Bronchial epithelial cell (primary cell): ENCODE data around the gene ANKRD6. TPM values are rescaled to one million over a fixed set of nuclear protein-coding genes. Genes with fewer than 3 reads are reported as not detected.
A peak's percentile ranks its signal among the peaks of the same experiment; 100 is the strongest.

Source experiments
- DNase-seq: peaks from one replicate; pipeline ENCODE4 v3.0.0-alpha.2; 2010; ENCODE audit warnings: low read depth
- FAIRE-seq: peaks from 2 replicates; lab custom pipeline; 2011; peaks lifted over from hg19 to GRCh38; lab: Jason Lieb, UNC
- H3K27me3 ChIP-seq: 2 replicates; pipeline ENCODE4 v1.5.1; 2011; ENCODE audit warnings: low read length; ENCODE audit not compliant: control insufficient read depth, insufficient read depth
- H3K36me3 ChIP-seq: 2 replicates; pipeline ENCODE4 v1.5.1; 2011; ENCODE audit warnings: low read length; ENCODE audit not compliant: control insufficient read depth, insufficient read depth
- H3K4me3 ChIP-seq: 2 replicates; pipeline ENCODE4 v1.5.1; 2011; ENCODE audit warnings: mild to moderate bottlenecking, low read depth, low read length, control low read depth
- total RNA-seq: library from RNA; depleted of rRNA; stranded (reverse); fragments of >200 nt; gene quantifications from 2 replicates; pipeline ENCODE4 v1.2.1, GENCODE V29; 2014
- TF ChIP-seq, protein P1 (sequence below): IDR thresholded peaks from 2 replicates; pipeline ENCODE4 v1.5.1; 2011; ENCODE audit warnings: mild to moderate bottlenecking, moderate library complexity, low read length, control low read depth, inconsistent platforms; ENCODE audit not compliant: insufficient read depth, severe bottlenecking

ANKRD6 gene
- total RNA-seq, 1 donor from 2014 or later = 6.1 TPM

DNA sequence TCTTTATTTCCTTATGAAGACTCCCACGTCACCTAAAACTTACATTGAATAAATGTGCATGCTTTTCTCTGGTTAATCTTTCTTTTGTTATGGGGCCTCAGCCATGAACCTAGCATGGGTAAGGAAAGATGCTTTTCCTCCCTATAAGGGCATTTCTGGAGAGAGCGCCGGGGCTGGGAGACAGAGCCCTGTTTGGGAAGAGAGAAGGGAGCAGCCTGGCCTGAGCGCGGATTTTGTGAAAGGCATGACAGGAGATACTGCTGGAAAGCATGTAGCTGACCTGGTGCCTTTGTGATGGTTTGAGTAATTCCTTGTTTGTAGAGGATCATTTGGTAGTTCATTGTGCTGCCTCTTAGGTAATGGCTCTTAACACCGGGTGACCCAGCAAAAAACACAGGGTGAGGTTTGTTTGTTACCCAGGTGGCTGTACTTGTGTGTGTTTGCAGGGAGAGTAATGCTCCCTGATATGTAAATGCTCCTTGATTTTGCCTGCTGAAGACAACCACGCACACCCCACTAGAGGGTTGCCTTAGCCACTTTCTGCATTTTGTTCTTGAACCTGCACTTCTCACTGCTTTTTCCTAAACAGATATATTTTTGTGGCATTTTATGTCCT lies 59.2 kb downstream of the ANKRD6 start:
- TF ChIP-seq, protein P1, sequence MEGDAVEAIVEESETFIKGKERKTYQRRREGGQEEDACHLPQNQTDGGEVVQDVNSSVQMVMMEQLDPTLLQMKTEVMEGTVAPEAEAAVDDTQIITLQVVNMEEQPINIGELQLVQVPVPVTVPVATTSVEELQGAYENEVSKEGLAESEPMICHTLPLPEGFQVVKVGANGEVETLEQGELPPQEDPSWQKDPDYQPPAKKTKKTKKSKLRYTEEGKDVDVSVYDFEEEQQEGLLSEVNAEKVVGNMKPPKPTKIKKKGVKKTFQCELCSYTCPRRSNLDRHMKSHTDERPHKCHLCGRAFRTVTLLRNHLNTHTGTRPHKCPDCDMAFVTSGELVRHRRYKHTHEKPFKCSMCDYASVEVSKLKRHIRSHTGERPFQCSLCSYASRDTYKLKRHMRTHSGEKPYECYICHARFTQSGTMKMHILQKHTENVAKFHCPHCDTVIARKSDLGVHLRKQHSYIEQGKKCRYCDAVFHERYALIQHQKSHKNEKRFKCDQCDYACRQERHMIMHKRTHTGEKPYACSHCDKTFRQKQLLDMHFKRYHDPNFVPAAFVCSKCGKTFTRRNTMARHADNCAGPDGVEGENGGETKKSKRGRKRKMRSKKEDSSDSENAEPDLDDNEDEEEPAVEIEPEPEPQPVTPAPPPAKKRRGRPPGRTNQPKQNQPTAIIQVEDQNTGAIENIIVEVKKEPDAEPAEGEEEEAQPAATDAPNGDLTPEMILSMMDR = no peak
- FAIRE-seq (peak; percentile 79), DNase-seq (no peak)
- Histone ChIP-seq H3K4me3 (no peak overlapping the region), H3K36me3 (no peaks in the 10 kb centered on the region), H3K27me3 (no peaks in the 10 kb centered on the region)

DNA sequence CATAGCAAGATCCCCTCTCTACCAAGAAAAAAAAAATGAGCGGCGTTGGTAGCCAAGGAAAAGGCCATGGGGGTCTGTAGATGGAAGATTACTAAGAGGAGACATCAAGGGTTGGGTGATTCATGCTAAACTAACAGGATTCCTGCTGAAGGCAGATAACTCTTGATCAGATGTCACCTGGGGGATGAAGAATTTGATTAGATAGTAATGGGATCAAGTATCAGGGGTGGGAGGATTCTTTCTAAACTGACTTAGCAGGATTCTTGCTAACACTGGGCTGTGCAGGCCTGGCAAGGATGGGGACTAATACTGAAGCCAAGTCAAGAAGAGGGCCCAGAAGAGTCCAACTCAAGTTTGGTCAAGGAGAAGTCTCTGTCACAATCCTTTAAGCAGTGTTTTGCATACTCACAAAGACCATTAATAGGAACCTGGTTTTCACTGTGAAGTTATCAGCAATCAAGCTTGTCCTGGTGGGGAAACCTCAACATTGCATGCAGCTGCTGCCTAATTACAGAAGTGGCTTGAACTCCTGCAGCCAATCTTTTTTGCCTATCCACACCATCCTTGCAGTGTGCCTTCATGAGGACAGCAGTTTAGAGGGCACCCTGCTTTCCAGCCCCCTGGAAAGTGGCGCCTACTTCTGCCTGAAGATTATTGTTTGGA lies 61.3 kb downstream of the ANKRD6 start:
- TF ChIP-seq, protein P1 = no peak
- no peak for FAIRE-seq
- Histone ChIP-seq H3K4me3 (no peak overlapping the region), H3K36me3 (no peaks in the 10 kb centered on the region), H3K27me3 (no peaks in the 10 kb centered on the region)
- no peak for DNase-seq

DNA sequence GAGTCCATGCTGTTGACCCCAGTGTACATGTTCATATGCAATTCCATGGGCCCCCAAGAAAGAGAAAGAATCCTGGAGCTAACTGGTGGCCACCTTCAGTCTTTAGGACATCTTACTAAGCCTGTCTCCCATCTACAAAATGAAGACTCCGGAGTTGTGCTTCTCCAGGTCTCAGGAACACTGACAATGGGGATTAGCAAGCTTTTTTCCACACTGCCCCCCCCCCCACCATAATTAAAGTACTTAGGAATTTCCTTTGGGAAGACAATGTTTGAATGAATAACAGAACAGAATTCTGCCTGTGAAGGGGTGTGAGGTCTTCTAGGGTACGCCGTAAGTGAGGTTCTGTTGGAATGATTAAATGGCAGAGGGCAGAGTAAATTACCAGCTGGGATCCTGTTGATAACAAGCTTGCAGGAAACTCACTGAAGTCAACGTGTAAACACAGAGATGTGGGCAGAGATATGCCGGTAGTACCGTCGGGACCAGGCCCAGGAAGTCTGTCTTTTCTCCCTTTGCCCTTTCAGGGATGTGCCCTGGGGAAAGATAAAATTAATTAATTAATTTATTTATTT lies 63.1 kb downstream of the ANKRD6 start:
- DNase-seq (no peak), FAIRE-seq (no peak)
- TF ChIP-seq, protein P1 = no peak
- no peaks in the 10 kb centered on the region for H3K27me3 ChIP-seq
- no peaks in the 10 kb centered on the region for H3K36me3 ChIP-seq
- no peak overlapping the region for H3K4me3 ChIP-seq

DNA sequence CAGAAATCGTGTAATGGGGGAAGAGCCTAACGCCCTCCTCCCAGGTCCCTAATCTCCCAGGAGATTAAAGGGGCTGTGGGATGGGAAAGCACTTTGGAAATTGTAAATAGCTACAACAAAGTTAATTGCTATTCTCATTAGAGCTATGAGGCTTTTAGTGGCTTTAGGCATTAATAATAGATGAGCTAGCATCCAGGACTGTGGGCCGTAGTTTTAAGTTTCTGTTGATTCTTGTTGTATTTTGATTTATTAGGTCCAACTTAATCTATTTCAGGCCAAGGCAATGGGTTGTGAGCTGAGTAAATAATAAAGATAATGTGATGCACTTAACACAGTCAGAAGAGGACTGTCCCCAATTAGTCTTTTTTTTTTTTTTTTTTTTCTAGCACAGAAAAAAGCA lies 67.7 kb downstream of the ANKRD6 start:
- Histone ChIP-seq H3K36me3 (no peaks in the 10 kb centered on the region), H3K27me3 (no peaks in the 10 kb centered on the region), H3K4me3 (no peak overlapping the region)
- DNase-seq (no peak), FAIRE-seq (no peak)
- TF ChIP-seq, protein P1 = no peak

DNA sequence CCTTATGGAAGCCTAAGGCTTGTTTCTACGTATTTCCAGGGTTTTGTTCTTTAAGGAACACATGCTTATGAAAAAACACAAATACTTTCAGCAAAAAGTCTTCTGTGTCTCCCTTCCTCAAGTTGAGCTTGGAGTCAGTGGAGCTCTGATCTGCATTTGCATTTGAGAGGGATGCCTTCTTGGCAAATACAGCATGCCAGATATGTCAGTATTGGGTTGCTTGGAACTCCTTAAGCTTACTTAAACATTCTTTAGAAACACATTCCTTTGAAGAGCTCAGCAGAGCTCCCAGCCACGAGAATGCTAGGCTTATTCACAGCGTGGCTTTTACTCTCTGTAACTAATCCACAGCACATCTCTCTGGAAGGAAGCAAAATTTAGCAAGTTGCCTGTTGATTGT lies 68.3 kb downstream of the ANKRD6 start:
- FAIRE-seq (no peak), DNase-seq (no peak)
- Histone ChIP-seq H3K27me3 (no peaks in the 10 kb centered on the region), H3K4me3 (no peak overlapping the region), H3K36me3 (no peaks in the 10 kb centered on the region)
- TF ChIP-seq, protein P1 = no peak

DNA sequence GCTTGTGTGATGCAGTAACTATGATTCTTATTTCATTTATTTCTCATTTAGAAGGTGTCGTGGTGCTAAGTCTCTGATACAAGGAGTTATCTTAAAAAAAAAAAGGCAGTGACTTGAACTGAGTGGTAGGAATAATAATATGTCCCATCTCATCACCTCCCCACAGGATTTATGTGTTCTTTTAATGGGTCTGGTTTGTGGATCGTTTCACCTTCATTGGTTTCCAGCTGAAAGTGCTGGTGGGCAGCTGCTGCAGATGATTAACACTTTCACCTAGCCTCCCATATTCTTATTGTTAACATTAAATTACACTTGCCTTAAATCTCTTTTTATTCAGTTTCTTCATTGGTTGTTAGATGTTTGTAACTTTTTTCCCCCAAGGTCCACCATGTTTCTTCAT lies 68.8 kb downstream of the ANKRD6 start:
- Histone ChIP-seq H3K36me3 (no peaks in the 10 kb centered on the region), H3K4me3 (no peak overlapping the region), H3K27me3 (no peaks in the 10 kb centered on the region)
- FAIRE-seq (no peak), DNase-seq (no peak)
- TF ChIP-seq, protein P1 = no peak
